ENCODE results near the gene SEMA7A. TPM values are rescaled to one million over a fixed set of nuclear protein-coding genes. Genes with fewer than 3 reads are reported as not detected.
A peak's percentile ranks its signal among the peaks of the same experiment; 100 is the strongest.

Gene SEMA7A
- total RNA-seq, 2 experiments from 2014 or later = 26.4 to 32.9 TPM

GRCh38 chr15:74402873-74403587 lies 30.7 kb downstream of the SEMA7A start:
- CTCF ChIA-PET = interaction anchor here (0.8 to 12.3 kb wide), 18 partner anchors 10 to 506 kb away, joined by 3 to 123 read pairs (median 4); partner anchors contain the start of genes SEMA7A and UBL7
- DNase-seq (peak; percentile 95), ATAC-seq (peak; percentile 76)
- Mint-ChIP-seq H3K27ac (peak overlapping the region; percentile 90), H3K36me3 (peaks cover 2% of the 10 kb centered on the region), H3K9me3 (ENCODE audit: low read depth) (no peaks in the 10 kb centered on the region), H3K4me1 (peaks cover 68% of the 10 kb centered on the region), H3K4me3 (peak overlapping the region; percentile 25), H3K27me3 (no peaks in the 10 kb centered on the region)

DNA sequence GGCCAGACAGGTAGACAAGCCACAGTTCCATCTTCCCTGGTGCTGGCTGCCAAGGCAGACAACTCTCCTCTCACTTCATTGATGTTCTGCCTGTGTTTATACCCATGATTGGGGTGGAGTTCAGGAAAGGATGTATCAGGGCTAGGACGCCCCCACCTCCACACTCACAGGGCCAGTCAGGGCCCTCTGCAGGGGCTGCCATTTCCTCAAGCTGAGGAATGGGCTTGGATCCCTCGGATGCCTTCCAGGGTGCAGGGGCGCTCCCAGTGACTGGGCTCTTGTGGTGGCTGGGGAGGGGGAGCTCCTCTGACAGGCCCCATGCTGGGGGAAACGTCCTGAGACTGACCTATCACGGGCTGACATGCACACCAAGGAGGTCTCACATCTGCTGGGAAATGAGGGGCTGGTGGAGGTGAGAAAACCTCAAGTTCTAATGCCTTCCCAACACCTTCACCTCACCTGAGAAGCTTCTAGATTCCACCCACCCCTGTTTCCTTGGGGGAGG lies 31.4 kb downstream of the SEMA7A start:
- H3K4me1 Mint-ChIP-seq = peaks cover 74% of the 10 kb centered on the region
- CTCF ChIA-PET = interaction anchor here (0.8 to 12.3 kb wide), 16 partner anchors 14 to 507 kb away, joined by 3 to 123 read pairs (median 5); partner anchors contain the start of genes SEMA7A and UBL7
- peak overlapping the region; percentile 90 for H3K27ac Mint-ChIP-seq
- DNase-seq = no peak
- no peaks in the 10 kb centered on the region for H3K9me3 Mint-ChIP-seq (ENCODE audit: low read depth)
- ATAC-seq = peak; percentile 1
- no peaks in the 10 kb centered on the region for H3K27me3 Mint-ChIP-seq
- peak overlapping the region; percentile 23 for H3K4me3 Mint-ChIP-seq
- H3K36me3 Mint-ChIP-seq = peaks cover 2% of the 10 kb centered on the region

DNA sequence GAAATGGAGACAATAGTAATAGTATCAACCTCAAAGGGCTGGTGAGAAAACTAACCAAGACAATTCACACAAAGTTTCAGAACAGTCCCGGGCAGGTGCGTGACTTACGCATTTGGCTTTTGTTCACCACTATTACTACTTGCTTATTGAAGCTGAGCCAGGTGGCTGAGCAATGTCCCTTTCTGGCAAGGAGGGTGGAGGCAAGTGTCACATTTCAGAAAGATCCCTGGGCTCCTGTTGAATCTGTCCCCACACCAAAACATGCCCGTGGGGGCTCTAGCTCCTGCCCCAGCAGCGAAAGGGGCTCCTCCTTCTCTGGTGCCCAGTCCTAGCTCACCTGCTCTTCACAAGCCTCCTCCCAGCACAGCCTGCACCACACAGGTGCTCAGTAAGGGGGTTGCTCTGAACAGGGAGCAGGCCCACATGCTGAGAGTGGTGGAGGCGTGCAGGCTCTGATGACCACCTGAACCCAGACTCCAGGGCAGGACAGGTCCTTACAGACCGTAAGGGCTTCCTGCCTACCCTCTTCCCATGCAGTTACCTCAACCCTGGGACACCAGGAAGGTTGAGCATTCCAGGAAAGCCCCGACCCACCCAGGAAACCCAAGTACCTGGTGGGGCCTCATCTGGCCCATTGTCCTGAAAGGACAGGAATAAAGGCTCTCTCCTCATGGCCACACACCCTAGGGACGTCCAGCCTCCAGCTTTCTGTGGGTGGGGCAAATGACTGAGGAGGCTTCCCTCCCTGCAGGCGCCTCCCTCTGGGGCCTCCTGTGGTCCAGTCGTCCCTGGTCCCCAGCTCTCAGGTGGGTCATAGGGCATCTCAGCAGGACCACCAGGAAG lies 32.6 kb downstream of the SEMA7A start:
- peaks cover 83% of the 10 kb centered on the region for H3K4me1 Mint-ChIP-seq
- H3K36me3 Mint-ChIP-seq = peaks cover 2% of the 10 kb centered on the region
- peak; percentile 11 for ATAC-seq
- H3K27me3 Mint-ChIP-seq = no peaks in the 10 kb centered on the region
- no peaks in the 10 kb centered on the region for H3K9me3 Mint-ChIP-seq (ENCODE audit: low read depth)
- H3K27ac Mint-ChIP-seq = peak overlapping the region; percentile 90
- peak; percentile 68 for DNase-seq
- peak overlapping the region; percentile 59 for H3K4me3 Mint-ChIP-seq
- CTCF ChIA-PET = interaction anchor here (0.6 to 12.3 kb wide), 10 partner anchors 11 to 387 kb away, joined by 3 to 123 read pairs (median 5); partner anchors contain the start of gene SEMA7A

- peaks cover 83% of the 10 kb centered on the region for H3K4me1 Mint-ChIP-seq
- peak overlapping the region; percentile 59 for H3K4me3 Mint-ChIP-seq
- no peaks in the 10 kb centered on the region for H3K27me3 Mint-ChIP-seq
- H3K9me3 Mint-ChIP-seq (ENCODE audit: low read depth) = no peaks in the 10 kb centered on the region
- H3K27ac Mint-ChIP-seq = peak overlapping the region; percentile 90
- peaks cover 2% of the 10 kb centered on the region for H3K36me3 Mint-ChIP-seq
- DNase-seq = peak; percentile 84
- CTCF ChIA-PET = interaction anchor here (0.6 to 12.3 kb wide), 12 partner anchors 11 to 509 kb away, joined by 3 to 123 read pairs (median 4); partner anchors contain the start of gene SEMA7A
- ATAC-seq = peak; percentile 21
Observed at GRCh38 chr15:74400313-74400860, 33.4 kb downstream of the SEMA7A start.

DNA sequence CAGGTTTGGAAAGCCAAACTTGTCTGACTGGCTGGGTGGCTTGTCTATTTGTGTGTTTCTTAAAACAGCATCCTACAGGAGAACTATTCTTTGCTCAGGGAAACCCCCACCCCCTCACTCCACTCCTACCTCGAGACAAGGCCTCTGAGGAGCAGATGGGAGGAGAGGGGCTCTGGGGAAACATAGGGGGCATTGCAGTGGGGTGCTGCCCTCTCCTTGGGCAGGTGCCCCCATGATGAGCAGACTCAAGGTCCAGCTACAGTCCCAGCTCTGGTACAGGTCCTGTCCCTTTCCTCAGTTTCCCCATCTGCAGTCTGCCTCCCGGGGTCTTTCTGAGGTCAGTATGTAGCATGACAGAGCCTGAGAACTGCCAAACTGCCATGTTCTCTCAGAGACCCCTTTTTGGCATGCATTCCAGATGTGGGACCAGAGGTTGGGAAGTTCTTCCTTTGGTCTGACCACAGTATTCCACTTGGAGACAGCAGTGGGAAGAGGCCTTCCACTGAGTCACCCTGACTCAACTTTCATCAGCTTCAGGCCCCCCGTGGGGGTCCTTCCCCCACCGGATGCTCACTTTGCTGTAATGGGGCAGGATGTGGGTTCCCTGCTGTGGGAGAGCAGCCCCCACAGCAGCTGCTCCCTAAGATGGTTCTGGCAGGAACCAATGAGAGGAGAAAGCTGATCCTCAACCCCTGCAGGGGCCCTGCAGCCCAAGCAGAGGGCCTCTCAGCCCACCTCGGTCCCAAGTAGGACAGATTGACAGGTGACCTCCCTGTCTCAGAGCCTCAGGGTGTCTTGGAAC lies 34.0 kb downstream of the SEMA7A start:
- CTCF ChIA-PET = interaction anchor here (0.7 to 12.3 kb wide), 10 partner anchors 10 to 510 kb away, joined by 3 to 123 read pairs (median 5); partner anchors contain the start of gene SEMA7A
- Mint-ChIP-seq H3K4me1 (peaks cover 83% of the 10 kb centered on the region), H3K4me3 (peak overlapping the region; percentile 41), H3K27ac (peak overlapping the region; percentile 90), H3K9me3 (ENCODE audit: low read depth) (no peaks in the 10 kb centered on the region), H3K36me3 (peaks cover 2% of the 10 kb centered on the region), H3K27me3 (no peaks in the 10 kb centered on the region)
- peak; percentile 42 for ATAC-seq
- peak; percentile 92 for DNase-seq

- CTCF ChIA-PET = interaction anchor here (1.0 to 12.3 kb wide), 5 partner anchors 15 to 389 kb away, joined by 3 to 123 read pairs (median 10); partner anchors contain the start of gene SEMA7A
- peaks cover 2% of the 10 kb centered on the region for H3K36me3 Mint-ChIP-seq
- no peak for ATAC-seq
- DNase-seq = no peak
- H3K4me1 Mint-ChIP-seq = peaks cover 82% of the 10 kb centered on the region
- H3K9me3 Mint-ChIP-seq (ENCODE audit: low read depth) = no peaks in the 10 kb centered on the region
- H3K4me3 Mint-ChIP-seq = no peak overlapping the region
- H3K27ac Mint-ChIP-seq = peak overlapping the region; percentile 85
- no peaks in the 10 kb centered on the region for H3K27me3 Mint-ChIP-seq
Observed at GRCh38 chr15:74399100-74399499, 34.7 kb downstream of the SEMA7A start.

- Mint-ChIP-seq H3K27me3 (no peaks in the 10 kb centered on the region), H3K36me3 (peaks cover 2% of the 10 kb centered on the region), H3K9me3 (ENCODE audit: low read depth) (no peaks in the 10 kb centered on the region), H3K27ac (peak overlapping the region; percentile 85), H3K4me1 (peaks cover 79% of the 10 kb centered on the region), H3K4me3 (no peak overlapping the region)
- DNase-seq (no peak), ATAC-seq (no peak)
- CTCF ChIA-PET = interaction anchor here (1.0 to 8.4 kb wide), 5 partner anchors 13 to 373 kb away, joined by 3 to 123 read pairs (median 10); no protein-coding TSS in a partner anchor
Observed at GRCh38 chr15:74398183-74398582, 35.6 kb downstream of the SEMA7A start.

- Mint-ChIP-seq H3K27ac (peak overlapping the region; percentile 85), H3K9me3 (ENCODE audit: low read depth) (no peaks in the 10 kb centered on the region), H3K4me1 (peaks cover 74% of the 10 kb centered on the region), H3K27me3 (no peaks in the 10 kb centered on the region), H3K36me3 (peaks cover 2% of the 10 kb centered on the region), H3K4me3 (no peak overlapping the region)
- no peak for ATAC-seq
- no peak for DNase-seq
- CTCF ChIA-PET = interaction anchor here (1.0 to 3.6 kb wide), 3 partner anchors 12 to 374 kb away, joined by 3 to 19 read pairs (median 5); no protein-coding TSS in a partner anchor
Observed at GRCh38 chr15:74397239-74398068, 36.3 kb downstream of the SEMA7A start.

DNA sequence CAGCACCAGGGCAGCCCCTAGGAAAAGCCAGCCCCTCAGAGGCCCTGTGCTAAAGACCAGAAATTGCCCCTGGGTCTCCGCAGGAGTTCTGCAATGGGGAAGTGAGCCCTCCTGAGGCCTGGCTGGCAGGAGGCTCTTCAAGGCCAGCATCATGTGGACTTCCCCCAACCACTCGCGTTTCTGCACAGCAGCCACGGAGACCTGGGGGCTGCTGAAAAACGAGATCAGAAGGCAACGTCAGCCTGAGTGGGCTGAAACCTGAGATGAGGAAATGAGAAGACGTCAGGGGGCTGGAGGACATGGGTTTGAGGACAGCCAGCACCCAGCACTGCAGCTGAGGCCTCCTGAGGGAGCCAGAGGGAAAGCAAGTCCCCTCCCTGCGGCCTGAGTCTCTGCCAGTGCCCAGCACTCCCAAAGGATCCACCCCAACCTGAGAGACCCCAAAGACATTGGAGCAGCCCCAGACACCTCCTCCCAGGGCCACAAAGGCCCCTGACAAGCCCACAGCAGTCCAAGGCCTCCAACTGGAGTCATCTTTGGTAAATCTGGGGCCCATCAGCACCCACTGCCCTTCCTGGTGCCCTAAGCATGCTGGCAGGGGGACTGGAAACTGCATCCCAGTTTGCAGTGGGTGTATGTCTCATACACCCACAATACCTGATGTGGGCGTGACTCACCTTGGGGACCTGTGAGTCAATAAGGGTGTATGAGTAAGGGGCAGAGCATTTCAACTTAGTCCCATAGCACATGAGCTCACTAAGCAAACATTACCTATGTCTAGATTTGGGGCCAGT lies 37.1 kb downstream of the SEMA7A start:
- H3K4me3 Mint-ChIP-seq = no peak overlapping the region
- peak; percentile 56 for DNase-seq

GRCh38 chr15:74396146-74396438 lies 37.7 kb downstream of the SEMA7A start:
- Mint-ChIP-seq H3K36me3 (peaks cover 2% of the 10 kb centered on the region), H3K4me3 (no peak overlapping the region), H3K9me3 (ENCODE audit: low read depth) (no peaks in the 10 kb centered on the region), H3K27ac (no peak overlapping the region), H3K4me1 (peaks cover 74% of the 10 kb centered on the region), H3K27me3 (no peaks in the 10 kb centered on the region)
- CTCF ChIA-PET = interaction anchor here (0.6 to 3.6 kb wide), 3 partner anchors 11 to 404 kb away, joined by 3 to 19 read pairs (median 15); no protein-coding TSS in a partner anchor
- DNase-seq (no peak), ATAC-seq (no peak)

More for the DNA sequence above, 37.1 kb downstream of the SEMA7A start:
- Mint-ChIP-seq H3K27me3 (no peaks in the 10 kb centered on the region), H3K27ac (peak overlapping the region; percentile 85), H3K9me3 (ENCODE audit: low read depth) (no peaks in the 10 kb centered on the region), H3K36me3 (peaks cover 2% of the 10 kb centered on the region), H3K4me1 (peaks cover 74% of the 10 kb centered on the region)
- ATAC-seq = no peak
- CTCF ChIA-PET = interaction anchor here (1.5 to 3.6 kb wide), 3 partner anchors 12 to 15 kb away, joined by 5 to 19 read pairs (median 15); no protein-coding TSS in a partner anchor

All from activated CD8-positive, alpha-beta memory T cell treated with anti-CD3 and anti-CD28 coated beads, Interleukin-2, amount 10 ng/mL, durations not matched to agents 7 days and 5 days (primary cell).